Testis (tissue), 3 donors: ENCODE data around the gene C2orf92. TPM values are rescaled to one million over a fixed set of nuclear protein-coding genes. Genes with fewer than 3 reads are reported as not detected.

ENCODE experiments used
- DNase-seq: peaks from one replicate; pipeline ENCODE4 v3.0.0-alpha.2; 2019
- H3K27ac ChIP-seq, 2 donors: fragments of 200-600 bp; sonication (generic); one replicate each; pipeline ENCODE4 v1.5.1; 2019
- H3K27me3 ChIP-seq: fragments of 200-600 bp; sonication (generic); one replicate; pipeline ENCODE4 v1.5.1; 2019
- H3K36me3 ChIP-seq: fragments of 200-600 bp; sonication (generic); one replicate; pipeline ENCODE4 v1.5.1; 2017; ENCODE audit warnings: low read depth; ENCODE audit errors: missing control alignments
- H3K4me1 ChIP-seq: fragments of 200-600 bp; sonication (generic); one replicate; pipeline ENCODE4 v1.5.1; 2019
- H3K4me3 ChIP-seq, 2 donors: fragments of 200-600 bp; sonication (generic); one replicate each; pipeline ENCODE4 v1.5.1; 2017 to 2019
- H3K9me3 ChIP-seq: fragments of 200-600 bp; sonication (generic); one replicate; pipeline ENCODE4 v1.5.1; 2017
- POLR2A ChIP-seq: fragments of 450-650 bp; IDR thresholded peaks from one replicate; pipeline ENCODE4 v1.6.1; 2017; ENCODE audit warnings: antibody characterized with exemption, mild to moderate bottlenecking, moderate library complexity
- WGBS, 2 donors: methylation state at CpG; one replicate each; pipeline ENCODE4 v1.1.5; 2018; 5-methylcytosine and 5-hydroxymethylcytosine counted together
- intact Hi-C: fragments of 100-400 bp; cut with DNase I; formaldehyde crosslinking; loops from one replicate; pipeline ENCODE4 v1.15.1; 2023; ENCODE audit warnings: low total_unique reads
- polyA plus RNA-seq: library from polyadenylated mRNA; stranded (reverse); fragments of 350-450 nt; fragmentation: Illumina TruSeq; extraction: RNeasy Lipid Tissue Mini Kit (QIAGEN cat#74804); gene quantifications from one replicate; pipeline ENCODE4 v1.2.3, GENCODE V29; 2014; ENCODE audit warnings: low read depth, low replicate concordance; ENCODE audit not compliant: insufficient read depth
- total RNA-seq, 2 donors: library from RNA; depleted of rRNA; stranded (reverse); fragments of >200 nt; gene quantifications; one replicate each; pipeline ENCODE4 v1.2.3, GENCODE V29; 2016
- TF ChIP-seq, protein P1 (sequence below), 3 experiments: fragments of 450-650 bp in 2 of 3; fragments of 200-600 bp in 1 of 3; sonication (generic) in 1 of 3; IDR thresholded peaks; one replicate each; pipeline ENCODE4 v1.5.1; 2016 to 2019; ENCODE audit warnings: antibody characterized with exemption in 3 of 3, mild to moderate bottlenecking in 2 of 3, moderate library complexity in 1 of 3

Gene C2orf92
- total and polyA plus RNA-seq, 3 donors from 2014 or later, result 27.8 to 51.2 (median 35.7) TPM

DNA sequence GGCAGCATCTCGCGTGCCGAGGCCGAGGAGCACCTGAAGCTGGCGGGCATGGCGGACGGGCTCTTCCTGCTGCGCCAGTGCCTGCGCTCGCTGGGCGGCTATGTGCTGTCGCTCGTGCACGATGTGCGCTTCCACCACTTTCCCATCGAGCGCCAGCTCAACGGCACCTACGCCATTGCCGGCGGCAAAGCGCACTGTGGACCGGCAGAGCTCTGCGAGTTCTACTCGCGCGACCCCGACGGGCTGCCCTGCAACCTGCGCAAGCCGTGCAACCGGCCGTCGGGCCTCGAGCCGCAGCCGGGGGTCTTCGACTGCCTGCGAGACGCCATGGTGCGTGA, 54.5 kb downstream of the C2orf92 start:
- Histone ChIP-seq H3K4me1 (no peaks in the 10 kb centered on the region), H3K36me3 (no peaks in the 10 kb centered on the region), H3K27ac (no peak overlapping the region), H3K4me3 (peak overlapping the region; percentile 1 to 44), H3K27me3 (no peaks in the 10 kb centered on the region), H3K9me3 (no peaks in the 10 kb centered on the region)
- DNase-seq, result no peak
- 11 to 31% methylated on average over 19 to 41 of the region's 41 CpGs for WGBS, 2 donors
- TF ChIP-seq, protein P1, sequence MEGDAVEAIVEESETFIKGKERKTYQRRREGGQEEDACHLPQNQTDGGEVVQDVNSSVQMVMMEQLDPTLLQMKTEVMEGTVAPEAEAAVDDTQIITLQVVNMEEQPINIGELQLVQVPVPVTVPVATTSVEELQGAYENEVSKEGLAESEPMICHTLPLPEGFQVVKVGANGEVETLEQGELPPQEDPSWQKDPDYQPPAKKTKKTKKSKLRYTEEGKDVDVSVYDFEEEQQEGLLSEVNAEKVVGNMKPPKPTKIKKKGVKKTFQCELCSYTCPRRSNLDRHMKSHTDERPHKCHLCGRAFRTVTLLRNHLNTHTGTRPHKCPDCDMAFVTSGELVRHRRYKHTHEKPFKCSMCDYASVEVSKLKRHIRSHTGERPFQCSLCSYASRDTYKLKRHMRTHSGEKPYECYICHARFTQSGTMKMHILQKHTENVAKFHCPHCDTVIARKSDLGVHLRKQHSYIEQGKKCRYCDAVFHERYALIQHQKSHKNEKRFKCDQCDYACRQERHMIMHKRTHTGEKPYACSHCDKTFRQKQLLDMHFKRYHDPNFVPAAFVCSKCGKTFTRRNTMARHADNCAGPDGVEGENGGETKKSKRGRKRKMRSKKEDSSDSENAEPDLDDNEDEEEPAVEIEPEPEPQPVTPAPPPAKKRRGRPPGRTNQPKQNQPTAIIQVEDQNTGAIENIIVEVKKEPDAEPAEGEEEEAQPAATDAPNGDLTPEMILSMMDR (IDR thresholded peaks at IDR 0.05), result no peak
- no peak for TF ChIP-seq POLR2A
- intact Hi-C loops, result no loop called here

GRCh38 chr2:97724501-97724900, 55.0 kb downstream of the C2orf92 start:
- intact Hi-C loops, result no loop called here
- Histone ChIP-seq H3K4me3 (peak overlapping the region; percentile 1 to 44), H3K27me3 (no peaks in the 10 kb centered on the region), H3K4me1 (no peaks in the 10 kb centered on the region), H3K36me3 (no peaks in the 10 kb centered on the region), H3K9me3 (no peaks in the 10 kb centered on the region), H3K27ac (no peak overlapping the region)
- TF ChIP-seq, protein P1 (IDR thresholded peaks at IDR 0.05), result no peak
- TF ChIP-seq POLR2A, result no peak
- no peak for DNase-seq
- WGBS, 2 donors, result 29 to 50% methylated on average over 16 to 17 of the region's 17 CpGs

- DNase-seq, result no peak
- H3K27ac ChIP-seq, result no peak overlapping the region
- H3K4me3 ChIP-seq, result peak overlapping the region in 1 of 2 donors; percentile 44
- H3K36me3 ChIP-seq, result no peaks in the 10 kb centered on the region
- WGBS, 2 donors, result 64 to 70% methylated on average over 24 to 31 of the region's 31 CpGs
- no peaks in the 10 kb centered on the region for H3K4me1 ChIP-seq
- H3K9me3 ChIP-seq, result no peaks in the 10 kb centered on the region
- intact Hi-C loops, result no loop called here
- TF ChIP-seq, protein P1 (IDR thresholded peaks at IDR 0.05), result no peak
- no peak for TF ChIP-seq POLR2A
- H3K27me3 ChIP-seq, result no peaks in the 10 kb centered on the region
Measured at GRCh38 chr2:97724946-97725688, 55.6 kb downstream of the C2orf92 start.

DNA sequence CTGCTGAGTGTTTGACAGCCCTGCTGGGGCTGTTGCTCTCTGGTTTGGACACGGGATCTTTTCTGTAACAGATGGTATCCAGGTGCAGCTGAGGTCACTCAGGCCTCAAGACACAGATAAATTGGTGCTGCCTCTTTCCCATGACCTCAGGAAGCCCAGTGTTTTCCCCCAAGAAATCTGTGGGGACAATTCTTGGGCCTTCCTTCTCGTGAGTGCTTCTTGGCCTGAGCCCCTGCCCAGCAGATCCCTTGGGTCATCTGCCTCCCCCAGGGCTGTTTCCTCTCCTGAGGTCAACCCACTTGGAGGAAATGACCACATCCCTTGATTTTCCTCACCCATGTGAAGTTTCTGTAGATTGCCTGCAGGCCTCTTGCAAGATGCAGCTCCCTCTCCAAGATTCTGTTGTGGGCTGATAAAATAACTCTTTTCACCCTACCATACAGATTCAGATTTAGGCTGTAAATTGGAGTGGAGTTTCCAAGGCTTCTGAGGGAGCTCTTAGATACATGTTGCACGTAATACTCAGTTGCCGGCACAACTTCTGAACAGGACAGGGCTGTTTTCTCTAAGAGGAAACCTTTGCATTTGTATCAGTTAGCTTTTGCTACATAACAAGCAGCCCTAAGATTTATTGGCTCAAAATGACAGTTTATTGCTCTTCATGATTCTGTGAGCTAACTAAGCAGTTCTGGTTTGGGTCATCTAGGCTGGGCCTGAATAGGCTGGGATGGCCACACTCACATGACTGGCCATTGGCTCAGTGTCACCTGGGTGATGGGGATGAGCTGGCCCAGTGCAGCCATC, 57.0 kb downstream of the C2orf92 start:
- 45 to 69% methylated on average over 4 of the region's 4 CpGs for WGBS, 2 donors
- Histone ChIP-seq H3K27me3 (no peaks in the 10 kb centered on the region), H3K36me3 (no peaks in the 10 kb centered on the region), H3K27ac (no peak overlapping the region), H3K9me3 (no peaks in the 10 kb centered on the region), H3K4me3 (no peak overlapping the region), H3K4me1 (no peaks in the 10 kb centered on the region)
- intact Hi-C loops, result no loop called here
- TF ChIP-seq, protein P1 (IDR thresholded peaks at IDR 0.05), result no peak
- TF ChIP-seq POLR2A, result no peak
- no peak for DNase-seq
